ENCODE results near the gene DEFB114. TPM values are rescaled to one million over a fixed set of nuclear protein-coding genes. Genes with fewer than 3 reads are reported as not detected.

The DEFB114 gene
- total and polyA plus RNA-seq, 5 donors from 2014 or later: not detected

GRCh38 chr6:49980898-49981297 is 16.9 kb upstream of the DEFB114 start:
- no peaks in the 10 kb centered on the region for H3K4me1 ChIP-seq (ENCODE audit: control insufficient read depth, insufficient read depth, low read length, poor library complexity, severe bottlenecking)
- H3K27ac Mint-ChIP-seq: no peak overlapping the region
- no peaks in the 10 kb centered on the region for H3K27me3 ChIP-seq (ENCODE audit: control insufficient read depth, insufficient read depth, low read length)
- ATAC-seq (ENCODE audit: low read depth in 2 of 2) (no peak), DNase-seq (no peak)
- no peak overlapping the region for H3K27ac ChIP-seq (ENCODE audit: insufficient read depth, low read length, poor library complexity, severe bottlenecking)
- H3K4me3 ChIP-seq (ENCODE audit: low read depth, low read length): no peak overlapping the region
- no peaks in the 10 kb centered on the region for H3K36me3 ChIP-seq (ENCODE audit: control insufficient read depth, insufficient read depth, low read length)
- no peak overlapping the region for H3K4me3 Mint-ChIP-seq
- peaks cover 1 to 10% (median 6%) of the 10 kb centered on the region in 7 donors for H3K9me3 Mint-ChIP-seq
- no peaks in the 10 kb centered on the region for H3K36me3 Mint-ChIP-seq
- peaks cover 0 to 6% (median under 1%) of the 10 kb centered on the region in 4 donors for H3K4me1 Mint-ChIP-seq
- no peaks in the 10 kb centered on the region for H3K9me3 ChIP-seq (ENCODE audit: control insufficient read depth in 2 of 2, low read length in 2 of 2)
- no peaks in the 10 kb centered on the region for H3K27me3 Mint-ChIP-seq

- H3K27me3 ChIP-seq (ENCODE audit: control insufficient read depth, insufficient read depth, low read length): no peaks in the 10 kb centered on the region
- Mint-ChIP-seq H3K9me3 (peaks cover 2 to 11% (median 5%) of the 10 kb centered on the region in 7 donors), H3K27ac (no peak overlapping the region), H3K4me1 (peaks cover 0 to 6% (median under 1%) of the 10 kb centered on the region in 4 donors), H3K36me3 (no peaks in the 10 kb centered on the region), H3K27me3 (no peaks in the 10 kb centered on the region), H3K4me3 (no peak overlapping the region)
- no peak overlapping the region for H3K27ac ChIP-seq (ENCODE audit: insufficient read depth, low read length, poor library complexity, severe bottlenecking)
- no peaks in the 10 kb centered on the region for H3K9me3 ChIP-seq (ENCODE audit: control insufficient read depth in 2 of 2, low read length in 2 of 2)
- H3K4me1 ChIP-seq (ENCODE audit: control insufficient read depth, insufficient read depth, low read length, poor library complexity, severe bottlenecking): no peaks in the 10 kb centered on the region
- no peak for ATAC-seq (ENCODE audit: low read depth in 2 of 2)
- no peak for DNase-seq
- no peak overlapping the region for H3K4me3 ChIP-seq (ENCODE audit: low read depth, low read length)
- no peaks in the 10 kb centered on the region for H3K36me3 ChIP-seq (ENCODE audit: control insufficient read depth, insufficient read depth, low read length)
Observed at GRCh38 chr6:49979584-49979983, 15.6 kb upstream of the DEFB114 start.

DNA sequence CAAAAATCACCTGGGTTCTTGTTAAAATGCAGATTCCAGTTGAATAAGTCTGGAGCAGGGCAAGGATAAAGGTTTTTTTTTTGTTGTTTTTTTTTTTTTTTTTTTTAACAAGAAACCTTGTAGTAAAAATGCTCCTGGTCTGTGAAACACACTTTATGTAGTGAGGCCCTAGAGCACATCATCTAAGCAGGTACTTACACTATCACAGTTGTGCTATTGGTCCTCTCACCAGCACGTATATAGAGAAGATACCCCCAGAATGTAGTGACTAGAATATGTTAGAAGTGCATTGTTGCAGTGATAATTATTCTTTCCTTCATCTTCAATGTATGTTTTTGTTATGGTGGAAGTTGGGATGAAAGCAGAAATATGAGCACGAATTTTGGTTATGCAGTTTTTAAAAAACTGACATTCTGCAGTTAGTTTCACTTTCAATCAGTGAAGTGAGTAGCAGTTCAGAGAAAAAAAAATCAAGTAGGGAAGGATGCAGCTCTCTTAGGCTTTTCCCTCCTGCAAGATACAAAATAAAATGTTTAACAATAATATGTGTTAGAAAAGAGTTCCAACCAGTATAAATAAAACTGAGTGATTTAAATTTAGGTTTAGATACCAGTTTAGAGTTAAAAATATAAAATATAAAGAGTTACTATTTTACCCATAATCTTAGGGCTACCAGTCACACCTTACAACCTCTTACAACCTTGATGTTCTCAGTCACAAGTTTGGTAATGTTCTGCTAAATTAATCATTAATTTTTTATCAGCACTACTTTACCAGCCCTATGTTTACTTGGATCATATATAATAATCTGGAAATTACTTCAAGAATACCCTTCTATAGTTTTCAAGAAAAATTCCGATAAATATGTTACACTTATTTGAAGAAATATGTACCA is 14.6 kb upstream of the DEFB114 start:
- no peaks in the 10 kb centered on the region for H3K27me3 ChIP-seq (ENCODE audit: control insufficient read depth, insufficient read depth, low read length)
- Mint-ChIP-seq H3K27me3 (no peaks in the 10 kb centered on the region), H3K4me3 (no peak overlapping the region), H3K36me3 (no peaks in the 10 kb centered on the region), H3K9me3 (peaks cover 2 to 11% (median 5%) of the 10 kb centered on the region in 7 donors), H3K27ac (no peak overlapping the region), H3K4me1 (peaks cover 0 to 6% (median under 1%) of the 10 kb centered on the region in 4 donors)
- H3K4me1 ChIP-seq (ENCODE audit: control insufficient read depth, insufficient read depth, low read length, poor library complexity, severe bottlenecking): no peaks in the 10 kb centered on the region
- H3K36me3 ChIP-seq (ENCODE audit: control insufficient read depth, insufficient read depth, low read length): no peaks in the 10 kb centered on the region
- no peak overlapping the region for H3K27ac ChIP-seq (ENCODE audit: insufficient read depth, low read length, poor library complexity, severe bottlenecking)
- no peak for ATAC-seq (ENCODE audit: low read depth in 2 of 2)
- no peak for DNase-seq
- peak overlapping the region; percentile 29 for H3K4me3 ChIP-seq (ENCODE audit: low read depth, low read length)
- H3K9me3 ChIP-seq (ENCODE audit: control insufficient read depth in 2 of 2, low read length in 2 of 2): no peaks in the 10 kb centered on the region

- Mint-ChIP-seq H3K36me3 (no peaks in the 10 kb centered on the region), H3K9me3 (peaks cover 0 to 8% (median 2%) of the 10 kb centered on the region in 7 donors), H3K4me3 (no peak within 1 kb of the TSS), H3K4me1 (no peaks in the 10 kb centered on the region), H3K27ac (no peak within 1 kb of the TSS), H3K27me3 (no peaks in the 10 kb centered on the region)
- no peak within 1 kb of the TSS for H3K27ac ChIP-seq (ENCODE audit: insufficient read depth, low read length, poor library complexity, severe bottlenecking)
- H3K27me3 ChIP-seq (ENCODE audit: control insufficient read depth, insufficient read depth, low read length): no peaks in the 10 kb centered on the region
- ATAC-seq (ENCODE audit: low read depth in 2 of 2): no peak
- H3K4me1 ChIP-seq (ENCODE audit: control insufficient read depth, insufficient read depth, low read length, poor library complexity, severe bottlenecking): no peaks in the 10 kb centered on the region
- no peaks in the 10 kb centered on the region for H3K9me3 ChIP-seq (ENCODE audit: control insufficient read depth in 2 of 2, low read length in 2 of 2)
- no peak for DNase-seq
- no peak within 1 kb of the TSS for H3K4me3 ChIP-seq (ENCODE audit: low read depth, low read length)
- no peaks in the 10 kb centered on the region for H3K36me3 ChIP-seq (ENCODE audit: control insufficient read depth, insufficient read depth, low read length)
Observed at GRCh38 chr6:49969605-49970004, 5.6 kb upstream of the DEFB114 start, which contains the start of gene DEFB113. Gene DEFB113, minus strand, starts transcription at chr6:49969625. Its CDS starts 0 bp downstream, at chr6:49969625.

- no peaks in the 10 kb centered on the region for H3K36me3 Mint-ChIP-seq
- Histone ChIP-seq H3K4me3 (ENCODE audit: low read depth, low read length) (no peak overlapping the region), H3K36me3 (ENCODE audit: control insufficient read depth, insufficient read depth, low read length) (no peaks in the 10 kb centered on the region), H3K27ac (ENCODE audit: insufficient read depth, low read length, poor library complexity, severe bottlenecking) (no peak overlapping the region), H3K27me3 (ENCODE audit: control insufficient read depth, insufficient read depth, low read length) (no peaks in the 10 kb centered on the region), H3K4me1 (ENCODE audit: control insufficient read depth, insufficient read depth, low read length, poor library complexity, severe bottlenecking) (no peaks in the 10 kb centered on the region), H3K9me3 (ENCODE audit: control insufficient read depth in 2 of 2, low read length in 2 of 2) (no peaks in the 10 kb centered on the region)
- H3K27me3 Mint-ChIP-seq: no peaks in the 10 kb centered on the region
- no peaks in the 10 kb centered on the region for H3K4me1 Mint-ChIP-seq
- H3K4me3 Mint-ChIP-seq: no peak overlapping the region
- DNase-seq: no peak
- no peak for ATAC-seq (ENCODE audit: low read depth in 2 of 2)
- H3K27ac Mint-ChIP-seq: no peak overlapping the region
- H3K9me3 Mint-ChIP-seq: peaks cover 0 to 9% (median 2%) of the 10 kb centered on the region in 7 donors
Observed at GRCh38 chr6:49966823-49967222, 2.9 kb upstream of the DEFB114 start.

- Mint-ChIP-seq H3K9me3 (peaks cover 0 to 9% (median 0%) of the 10 kb centered on the region in 7 donors), H3K36me3 (no peaks in the 10 kb centered on the region), H3K4me1 (no peaks in the 10 kb centered on the region), H3K27me3 (no peaks in the 10 kb centered on the region), H3K27ac (no peak overlapping the region), H3K4me3 (no peak overlapping the region)
- ATAC-seq (ENCODE audit: low read depth in 2 of 2) (no peak), DNase-seq (no peak)
- Histone ChIP-seq H3K27ac (ENCODE audit: insufficient read depth, low read length, poor library complexity, severe bottlenecking) (no peak overlapping the region), H3K4me3 (ENCODE audit: low read depth, low read length) (no peak overlapping the region), H3K4me1 (ENCODE audit: control insufficient read depth, insufficient read depth, low read length, poor library complexity, severe bottlenecking) (no peaks in the 10 kb centered on the region), H3K9me3 (ENCODE audit: control insufficient read depth in 2 of 2, low read length in 2 of 2) (no peaks in the 10 kb centered on the region), H3K27me3 (ENCODE audit: control insufficient read depth, insufficient read depth, low read length) (no peaks in the 10 kb centered on the region), H3K36me3 (ENCODE audit: control insufficient read depth, insufficient read depth, low read length) (no peaks in the 10 kb centered on the region)
Observed at GRCh38 chr6:49966334-49966733, 2.4 kb upstream of the DEFB114 start.

GRCh38 chr6:49958180-49958579 is 5.8 kb downstream of the DEFB114 start:
- Histone ChIP-seq H3K27me3 (ENCODE audit: control insufficient read depth, insufficient read depth, low read length) (no peaks in the 10 kb centered on the region), H3K4me1 (ENCODE audit: control insufficient read depth, insufficient read depth, low read length, poor library complexity, severe bottlenecking) (no peaks in the 10 kb centered on the region), H3K9me3 (ENCODE audit: control insufficient read depth in 2 of 2, low read length in 2 of 2) (no peaks in the 10 kb centered on the region), H3K4me3 (ENCODE audit: low read depth, low read length) (no peak overlapping the region), H3K36me3 (ENCODE audit: control insufficient read depth, insufficient read depth, low read length) (no peaks in the 10 kb centered on the region), H3K27ac (ENCODE audit: insufficient read depth, low read length, poor library complexity, severe bottlenecking) (no peak overlapping the region)
- no peak overlapping the region for H3K4me3 Mint-ChIP-seq
- H3K27ac Mint-ChIP-seq: no peak overlapping the region
- no peaks in the 10 kb centered on the region for H3K4me1 Mint-ChIP-seq
- H3K9me3 Mint-ChIP-seq: peaks cover 0 to 26% (median 6%) of the 10 kb centered on the region in 7 donors
- DNase-seq (no peak), ATAC-seq (ENCODE audit: low read depth in 2 of 2) (no peak)
- H3K36me3 Mint-ChIP-seq: no peaks in the 10 kb centered on the region
- H3K27me3 Mint-ChIP-seq: no peaks in the 10 kb centered on the region

DNA sequence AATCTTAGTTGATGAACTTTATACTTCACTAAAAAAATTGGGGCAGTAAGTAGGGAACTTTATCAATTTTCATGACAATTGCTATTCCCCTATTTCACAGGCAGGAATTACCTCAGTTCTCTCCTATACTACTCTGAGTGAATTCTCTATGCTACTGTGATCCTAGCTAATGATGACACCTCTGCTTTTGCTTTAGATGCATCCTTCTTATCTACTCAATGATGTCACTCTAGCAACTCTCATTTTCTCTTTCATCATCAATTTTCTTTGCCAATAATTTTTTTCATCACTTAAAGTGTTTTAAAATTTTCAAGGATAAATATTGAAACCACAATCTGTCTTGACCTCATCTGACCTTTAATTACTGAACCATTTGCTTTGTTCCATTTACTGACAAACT is 8.1 kb downstream of the DEFB114 start:
- H3K4me1 ChIP-seq (ENCODE audit: control insufficient read depth, insufficient read depth, low read length, poor library complexity, severe bottlenecking): no peaks in the 10 kb centered on the region
- Mint-ChIP-seq H3K36me3 (no peaks in the 10 kb centered on the region), H3K27me3 (no peaks in the 10 kb centered on the region), H3K4me1 (no peaks in the 10 kb centered on the region), H3K4me3 (no peak overlapping the region), H3K27ac (no peak overlapping the region), H3K9me3 (peaks cover 0 to 30% (median 5%) of the 10 kb centered on the region in 7 donors)
- DNase-seq (no peak), ATAC-seq (ENCODE audit: low read depth in 2 of 2) (no peak)
- H3K36me3 ChIP-seq (ENCODE audit: control insufficient read depth, insufficient read depth, low read length): no peaks in the 10 kb centered on the region
- H3K4me3 ChIP-seq (ENCODE audit: low read depth, low read length): no peak overlapping the region
- H3K9me3 ChIP-seq (ENCODE audit: control insufficient read depth in 2 of 2, low read length in 2 of 2): no peaks in the 10 kb centered on the region
- no peak overlapping the region for H3K27ac ChIP-seq (ENCODE audit: insufficient read depth, low read length, poor library complexity, severe bottlenecking)
- H3K27me3 ChIP-seq (ENCODE audit: control insufficient read depth, insufficient read depth, low read length): no peaks in the 10 kb centered on the region
